Activated CD4-positive, alpha-beta T cell treated with anti-CD3 and anti-CD28 coated beads for 36 hours (primary cell): Measurements from ENCODE around the gene ABT1. TPM values are rescaled to one million over a fixed set of nuclear protein-coding genes. Genes with fewer than 3 reads are reported as not detected.
A peak's percentile ranks its signal among the peaks of the same experiment; 100 is the strongest.
"Not testable (repeated sequence)": the region's sequence is repeated elsewhere in the genome, so short reads cannot be mapped to it uniquely, and the experiment has no call there.

ENCODE experiments used
- ATAC-seq: fragments of 200-7000 bp; cut with Tn5 transposase; one replicate; pipeline ENCODE4 v1.10.0; 2021; ENCODE audit warnings: mild to moderate bottlenecking, moderate library complexity
- CTCF ChIA-PET: fragments of 350-600 bp; sonication (Branson Sonifier 250); formaldehyde crosslinking; loops from one replicate; lab custom pipeline; 2021; ENCODE audit warnings: antibody characterized with exemption; lab: Charles Lee
- POLR2A ChIA-PET: fragments of 350-600 bp; sonication (Branson Sonifier 250); formaldehyde crosslinking; loops from one replicate; lab custom pipeline; 2021; ENCODE audit warnings: antibody characterized with exemption, inconsistent platforms; lab: Charles Lee
- DNase-seq: peaks from one replicate; pipeline ENCODE4 v3.0.0-alpha.2; 2020
- H3K27ac Mint-ChIP-seq: one replicate; pipeline ENCODE4 v1.8.0; 2021; ENCODE audit warnings: mixed read lengths
- H3K27me3 Mint-ChIP-seq: one replicate; pipeline ENCODE4 v1.8.0; 2021; ENCODE audit warnings: mixed read lengths
- H3K36me3 Mint-ChIP-seq: one replicate; pipeline ENCODE4 v1.8.0; 2021; ENCODE audit warnings: low read depth, mixed read lengths
- H3K4me1 Mint-ChIP-seq: one replicate; pipeline ENCODE4 v1.8.0; 2021; ENCODE audit warnings: mixed read lengths
- H3K4me3 Mint-ChIP-seq: one replicate; pipeline ENCODE4 v1.8.0; 2021; ENCODE audit warnings: mild to moderate bottlenecking, moderate library complexity, mixed read lengths
- H3K9me3 Mint-ChIP-seq: one replicate; pipeline ENCODE4 v1.8.0; 2021; ENCODE audit warnings: low read depth, mixed read lengths
- intact Hi-C, 2 experiments: fragments of 100-400 bp; cut with DNase I in 1 of 2; cut with micrococcal nuclease in 1 of 2; formaldehyde crosslinking; loops; one replicate each; pipeline versions ENCODE4 v1.14.2 to v1.15.1; 2022 to 2024; cut with DNase I, micrococcal nuclease
- total RNA-seq, 2 experiments: library from RNA; stranded (reverse); gene quantifications; one replicate each; pipeline ENCODE4 v1.2.3, GENCODE V29; 2021

The ABT1 gene
- 10 to 100 TPM; 21.5 to 24.9 TPM for total RNA-seq

DNA sequence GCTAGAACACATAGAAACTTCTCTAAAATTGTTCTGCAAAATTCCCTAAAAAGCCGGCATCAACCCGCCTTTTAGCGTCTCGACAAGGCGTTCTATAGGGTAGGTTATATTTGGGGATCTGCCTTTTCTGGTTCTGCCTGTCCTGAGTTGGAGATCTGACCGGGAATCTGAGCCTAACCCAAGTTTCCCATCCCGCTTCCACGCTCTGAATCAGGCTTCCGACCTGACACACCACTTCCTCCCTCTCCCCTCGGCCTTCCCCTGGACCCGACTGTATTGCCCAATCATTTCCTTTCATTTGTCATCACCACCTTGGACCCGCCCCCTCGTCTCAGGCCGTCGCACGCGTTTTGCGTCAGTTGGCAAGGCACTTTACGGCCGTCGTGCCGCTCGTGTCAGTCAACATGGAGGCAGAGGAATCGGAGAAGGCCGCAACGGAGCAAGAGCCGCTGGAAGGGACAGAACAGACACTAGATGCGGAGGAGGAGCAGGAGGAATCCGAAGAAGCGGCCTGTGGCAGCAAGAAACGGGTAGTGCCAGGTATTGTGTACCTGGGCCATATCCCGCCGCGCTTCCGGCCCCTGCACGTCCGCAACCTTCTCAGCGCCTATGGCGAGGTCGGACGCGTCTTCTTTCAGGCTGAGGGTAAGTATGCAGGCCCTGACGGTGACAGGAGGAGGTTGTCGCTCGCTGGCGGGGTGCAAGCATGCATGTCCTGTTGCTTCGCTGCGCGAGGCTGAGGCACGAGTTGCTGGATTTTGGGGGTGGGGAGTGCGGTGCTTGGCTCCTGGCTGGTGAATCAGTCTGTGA, at the start of gene ABT1:
ABT1 (plus strand) TSS at position 375 of the 810 bp plus-strand sequence; CDS start at position 405, 30 bp downstream.
- ChIA-PET CTCF (interaction anchor here (1.5 to 3.5 kb wide), 7 partner anchors 10 to 380 kb away, joined by 4 to 44 read pairs (median 8); a partner anchor contains a TSS), POLR2A (interaction anchor here (0.6 kb wide), 1 partner anchor 569 kb away, joined by 5 read pairs; no protein-coding TSS in a partner anchor)
- no peak within 1 kb of the TSS for H3K4me3 Mint-ChIP-seq
- H3K4me1 Mint-ChIP-seq, result peaks cover 41% of the 10 kb centered on the region
- DNase-seq, result peak; percentile 98
- H3K36me3 Mint-ChIP-seq, result peaks cover 21% of the 10 kb centered on the region
- no peaks in the 10 kb centered on the region for H3K9me3 Mint-ChIP-seq
- intact Hi-C loops, result loop anchor here (1.0 to 5.0 kb wide), 10 partner anchors 19 to 1091 kb away; partner anchors contain the start of gene ZNF322 (in 1 of the 2)
- ATAC-seq, result peak; percentile 66
- H3K27ac Mint-ChIP-seq, result no peak within 1 kb of the TSS
- H3K27me3 Mint-ChIP-seq, result peaks cover 18% of the 10 kb centered on the region

DNA sequence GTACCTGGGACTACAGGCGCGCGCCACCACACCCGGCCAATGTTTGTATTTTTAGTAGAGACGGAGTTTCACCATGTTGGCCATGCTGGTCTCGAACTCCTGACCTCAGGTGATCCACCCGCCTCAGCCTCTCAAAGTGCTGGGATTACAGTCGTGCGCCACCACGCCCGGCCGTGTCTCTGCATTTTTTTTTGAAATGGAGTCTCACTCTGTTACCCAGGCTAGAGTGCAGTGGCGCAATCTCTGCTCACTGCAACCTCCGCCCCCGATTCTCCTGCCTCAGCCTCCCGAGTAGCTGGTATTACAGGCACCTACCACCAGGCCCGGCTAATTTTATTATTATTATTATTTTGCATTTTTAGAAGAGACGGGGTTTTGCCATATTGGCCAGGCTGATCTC, 49.4 kb upstream of the ABT1 start:
- ATAC-seq, intact Hi-C loops, DNase-seq, H3K27me3 Mint-ChIP-seq, H3K4me3 Mint-ChIP-seq, H3K9me3 Mint-ChIP-seq: not testable (repeated sequence)
- Mint-ChIP-seq H3K27ac (peak overlapping the region; percentile 8), H3K4me1 (peaks cover 29% of the 10 kb centered on the region), H3K36me3 (peaks cover 37% of the 10 kb centered on the region)
- POLR2A ChIA-PET, result interaction anchor here (0.6 kb wide), 1 partner anchor 330 kb away, joined by 4 read pairs; no protein-coding TSS in a partner anchor
- CTCF ChIA-PET, result interaction anchor here (1.1 kb wide), 1 partner anchor 10 kb away, joined by 4 read pairs; the partner anchor contains the start of gene HMGN4

- peaks cover 20% of the 10 kb centered on the region for H3K4me1 Mint-ChIP-seq
- H3K36me3 Mint-ChIP-seq, result peaks cover 15% of the 10 kb centered on the region
- ATAC-seq, result peak; percentile 47
- intact Hi-C loops, result loop anchor here (5.0 to 10.0 kb wide), 5 partner anchors 238 to 1202 kb away; partner anchors contain the start of gene ZNF184 (in 1 of the 2)
- peak overlapping the region; percentile 82 for H3K4me3 Mint-ChIP-seq
- peak; percentile 73 for DNase-seq
- no peaks in the 10 kb centered on the region for H3K9me3 Mint-ChIP-seq
- ChIA-PET CTCF (interaction anchor here (0.6 to 1.3 kb wide), 3 partner anchors 8 to 94 kb away, joined by 3 to 5 read pairs (median 4); no protein-coding TSS in a partner anchor), POLR2A (no interaction called here)
- no peaks in the 10 kb centered on the region for H3K27me3 Mint-ChIP-seq
- H3K27ac Mint-ChIP-seq, result peak overlapping the region; percentile 87
Measured at GRCh38 chr6:26550250-26550993, 46.3 kb upstream of the ABT1 start.

DNA sequence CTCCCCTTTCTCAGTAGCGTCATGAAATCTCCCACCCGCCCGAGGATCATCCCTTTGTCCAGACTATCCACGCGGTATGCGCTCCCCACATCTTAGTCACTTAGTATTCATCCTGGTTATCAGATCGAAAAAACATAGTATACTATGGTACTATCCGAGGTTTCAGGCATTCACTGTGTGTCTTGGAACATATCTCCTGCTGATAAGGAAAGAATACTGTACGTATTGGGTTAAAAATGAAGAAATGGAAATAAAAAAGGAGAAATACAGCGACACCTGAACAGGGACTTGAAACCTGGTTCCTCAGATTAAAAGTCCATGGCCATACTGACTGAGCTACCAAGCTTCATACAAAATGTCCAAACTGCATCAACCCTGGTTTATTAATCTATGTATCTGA, 44.5 kb upstream of the ABT1 start:
- no peak for DNase-seq
- intact Hi-C loops, result loop anchor here (5.0 to 10.0 kb wide), 5 partner anchors 240 to 1200 kb away; partner anchors contain the start of gene ZNF184 (in 1 of the 2)
- ATAC-seq, result no peak

GRCh38 chr6:26552640-26553188, 44.0 kb upstream of the ABT1 start:
- ATAC-seq (no peak), DNase-seq (no peak)
- Mint-ChIP-seq H3K27ac (no peak overlapping the region), H3K4me1 (peaks cover 27% of the 10 kb centered on the region), H3K4me3 (no peak overlapping the region), H3K36me3 (no peaks in the 10 kb centered on the region), H3K9me3 (no peaks in the 10 kb centered on the region), H3K27me3 (no peaks in the 10 kb centered on the region)
- intact Hi-C loops, result loop anchor here (1.0 to 10.0 kb wide), 6 partner anchors 14 to 1200 kb away; partner anchors contain the start of genes HMGN4 (in 2 of the 2) and ZNF184 (in 1 of the 2)
- ChIA-PET CTCF (interaction anchor here (1.0 to 3.5 kb wide), 8 partner anchors 15 to 302 kb away, joined by 3 to 15 read pairs (median 4); partner anchors contain the start of gene HMGN4), POLR2A (interaction anchor here (1.0 kb wide), 1 partner anchor 595 kb away, joined by 3 read pairs; no protein-coding TSS in a partner anchor)

More for the DNA sequence above, 44.5 kb upstream of the ABT1 start:
- no peaks in the 10 kb centered on the region for H3K9me3 Mint-ChIP-seq
- H3K4me3 Mint-ChIP-seq, result no peak overlapping the region
- H3K27ac Mint-ChIP-seq, result no peak overlapping the region
- ChIA-PET POLR2A (no interaction called here), CTCF (interaction anchor here (1.0 to 3.5 kb wide), 6 partner anchors 14 to 301 kb away, joined by 3 to 15 read pairs (median 4); partner anchors contain the start of gene HMGN4)
- peaks cover 27% of the 10 kb centered on the region for H3K4me1 Mint-ChIP-seq
- no peaks in the 10 kb centered on the region for H3K36me3 Mint-ChIP-seq
- H3K27me3 Mint-ChIP-seq, result no peaks in the 10 kb centered on the region

DNA sequence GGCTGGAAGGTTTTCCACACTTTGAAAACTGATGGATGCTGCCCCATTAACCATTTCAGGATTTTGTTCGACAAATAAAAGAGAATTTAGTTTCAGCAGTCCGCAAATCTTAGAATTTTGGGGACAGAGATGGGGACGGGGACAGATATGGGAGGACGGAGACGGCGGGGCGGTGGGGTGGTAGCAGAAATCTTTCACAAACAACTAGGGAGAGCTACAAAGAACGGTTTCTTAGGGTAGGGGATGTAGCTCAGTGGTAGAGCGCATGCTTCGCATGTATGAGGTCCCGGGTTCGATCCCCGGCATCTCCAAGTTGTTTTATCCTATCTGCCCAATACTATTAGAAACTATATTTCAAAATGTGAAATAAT, 43.5 kb upstream of the ABT1 start:
- ChIA-PET POLR2A (interaction anchor here (0.6 to 1.0 kb wide), 3 partner anchors 11 to 594 kb away, joined by 3 to 4 read pairs (median 3); no protein-coding TSS in a partner anchor), CTCF (interaction anchor here (0.5 to 3.5 kb wide), 9 partner anchors 15 to 456 kb away, joined by 3 to 15 read pairs (median 4); partner anchors contain the start of gene HMGN4)
- no peak overlapping the region for H3K4me3 Mint-ChIP-seq
- DNase-seq (peak; percentile 88), ATAC-seq (peak; percentile 53)
- H3K27me3 Mint-ChIP-seq, result no peaks in the 10 kb centered on the region
- H3K4me1 Mint-ChIP-seq, result peaks cover 27% of the 10 kb centered on the region
- no peak overlapping the region for H3K27ac Mint-ChIP-seq
- no peaks in the 10 kb centered on the region for H3K9me3 Mint-ChIP-seq
- no peaks in the 10 kb centered on the region for H3K36me3 Mint-ChIP-seq
- intact Hi-C loops, result loop anchor here (1.0 to 10.0 kb wide), 6 partner anchors 15 to 1199 kb away; partner anchors contain the start of genes HMGN4 (in 2 of the 2) and ZNF184 (in 1 of the 2)

DNA sequence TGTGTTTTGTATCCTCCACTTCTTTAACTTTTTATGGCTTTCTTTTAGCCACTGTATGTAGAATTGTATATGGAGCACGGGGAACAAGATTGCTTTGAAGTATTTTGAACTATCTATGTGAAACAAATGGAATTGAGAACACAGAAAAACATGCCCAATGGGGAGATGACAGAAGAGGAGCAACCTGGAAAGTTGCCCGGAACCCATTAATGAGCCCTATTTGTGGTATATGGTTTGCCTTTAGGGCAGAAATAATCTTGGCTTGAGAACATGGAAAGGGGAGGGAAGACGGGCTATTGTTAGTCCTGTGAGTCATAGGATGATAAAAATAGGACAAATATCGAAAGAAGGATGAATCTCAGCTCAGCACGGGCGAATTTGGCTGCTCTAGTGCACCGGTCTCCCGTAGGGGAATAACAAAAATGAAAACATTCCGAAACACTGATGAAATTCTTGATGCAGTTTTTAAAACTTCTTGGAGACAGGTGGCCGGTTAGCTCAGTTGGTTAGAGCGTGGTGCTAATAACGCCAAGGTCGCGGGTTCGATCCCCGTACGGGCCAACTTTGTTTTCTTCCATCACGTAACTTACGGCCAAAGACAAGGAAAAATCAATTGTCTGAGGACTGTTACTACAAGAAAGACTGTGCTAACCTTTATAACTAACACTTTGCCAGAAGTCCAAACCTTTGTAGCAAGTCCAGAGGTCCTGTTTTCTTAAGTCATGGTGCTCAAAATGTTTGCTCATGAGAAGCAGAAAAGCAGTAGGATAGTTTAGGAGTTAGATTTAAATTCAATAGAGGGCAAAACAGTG, 42.9 kb upstream of the ABT1 start:
- H3K4me3 Mint-ChIP-seq, result no peak overlapping the region
- ChIA-PET CTCF (interaction anchor here (0.5 to 3.5 kb wide), 11 partner anchors 14 to 457 kb away, joined by 3 to 15 read pairs (median 4); partner anchors contain the start of gene HMGN4), POLR2A (interaction anchor here (0.6 to 1.1 kb wide), 6 partner anchors 11 to 594 kb away, joined by 3 to 4 read pairs (median 4); a partner anchor contains a TSS)
- no peaks in the 10 kb centered on the region for H3K36me3 Mint-ChIP-seq
- ATAC-seq (peak; percentile 58), DNase-seq (peak; percentile 89)
- H3K27ac Mint-ChIP-seq, result no peak overlapping the region
- peaks cover 27% of the 10 kb centered on the region for H3K4me1 Mint-ChIP-seq
- no peaks in the 10 kb centered on the region for H3K9me3 Mint-ChIP-seq
- no peaks in the 10 kb centered on the region for H3K27me3 Mint-ChIP-seq
- intact Hi-C loops, result loop anchor here (1.0 to 10.0 kb wide), 13 partner anchors 14 to 1198 kb away; partner anchors contain the start of genes HMGN4 (in 2 of the 2), ABT1 (in 1 of the 2) and ZNF184 (in 1 of the 2)

DNA sequence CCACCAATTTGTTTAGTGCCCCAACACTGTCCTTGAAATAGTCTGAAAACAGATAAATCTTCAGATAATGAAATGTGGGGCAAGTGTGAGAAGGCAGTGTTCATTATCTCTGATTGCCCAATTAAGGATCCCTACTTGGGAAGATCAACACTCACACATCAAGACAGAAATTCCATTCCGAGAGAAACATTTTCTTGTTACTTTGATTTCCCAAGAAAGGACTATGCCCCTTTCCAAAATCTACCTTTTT, 42.4 kb upstream of the ABT1 start:
- Mint-ChIP-seq H3K4me1 (peaks cover 26% of the 10 kb centered on the region), H3K4me3 (no peak overlapping the region), H3K9me3 (no peaks in the 10 kb centered on the region), H3K36me3 (no peaks in the 10 kb centered on the region), H3K27ac (no peak overlapping the region), H3K27me3 (no peaks in the 10 kb centered on the region)
- DNase-seq, result no peak
- CTCF ChIA-PET, result interaction anchor here (0.7 to 3.5 kb wide), 10 partner anchors 14 to 357 kb away, joined by 3 to 15 read pairs (median 4); partner anchors contain the start of gene HMGN4
- POLR2A ChIA-PET, result interaction anchor here (0.9 to 1.1 kb wide), 3 partner anchors 17 to 282 kb away, joined by 3 to 4 read pairs (median 4); a partner anchor contains a TSS
- ATAC-seq, result peak; percentile 2
- intact Hi-C loops, result loop anchor here (1.0 to 10.0 kb wide), 12 partner anchors 14 to 1198 kb away; partner anchors contain the start of genes ABT1 (in 1 of the 2) and ZNF184 (in 1 of the 2)

GRCh38 chr6:26554697-26555504, 41.9 kb upstream of the ABT1 start:
- no peak overlapping the region for H3K27ac Mint-ChIP-seq
- H3K4me3 Mint-ChIP-seq, result no peak overlapping the region
- H3K4me1 Mint-ChIP-seq, result peaks cover 21% of the 10 kb centered on the region
- no peaks in the 10 kb centered on the region for H3K36me3 Mint-ChIP-seq
- peak; percentile 23 for ATAC-seq
- no peaks in the 10 kb centered on the region for H3K27me3 Mint-ChIP-seq
- POLR2A ChIA-PET, result interaction anchor here (0.5 to 1.1 kb wide), 4 partner anchors 14 to 282 kb away, joined by 3 to 6 read pairs (median 4); a partner anchor contains a TSS
- CTCF ChIA-PET, result interaction anchor here (0.7 to 3.5 kb wide), 9 partner anchors 13 to 358 kb away, joined by 3 to 15 read pairs (median 4); partner anchors contain the start of gene HMGN4
- DNase-seq, result peak; percentile 77
- intact Hi-C loops, result loop anchor here (1.0 to 10.0 kb wide), 12 partner anchors 13 to 1197 kb away; partner anchors contain the start of genes ABT1 (in 1 of the 2) and ZNF184 (in 1 of the 2)
- no peaks in the 10 kb centered on the region for H3K9me3 Mint-ChIP-seq
